ENCODE measurements around the gene PTRH1. TPM values are rescaled to one million over a fixed set of nuclear protein-coding genes. Genes with fewer than 3 reads are reported as not detected.
A peak's percentile ranks its signal among the peaks of the same experiment; 100 is the strongest.

The PTRH1 gene
- total RNA-seq, 3 donors from 2014 or later = 19.0 to 26.2 (median 23.3) TPM

GRCh38 chr9:127700140-127700539 lies 15.3 kb downstream of the PTRH1 start:
- no peak for DNase-seq (ENCODE audit: low spot score in 2 of 2)
- Histone ChIP-seq H3K9me3 (no peaks in the 10 kb centered on the region), H3K27ac (peak overlapping the region; percentile 87 to 92), H3K4me3 (no peak overlapping the region), H3K4me1 (no peaks in the 10 kb centered on the region), H3K27me3 (no peaks in the 10 kb centered on the region), H3K36me3 (no peaks in the 10 kb centered on the region)
- TF ChIP-seq POLR2AphosphoS5 (IDR thresholded peaks at IDR 0.05) (no peak), POLR2A (IDR thresholded peaks at IDR 0.05) (no peak), CTCF (IDR thresholded peaks at IDR 0.05) (no peak)
- intact Hi-C loops (cut with DNase I; ENCODE audit: low total_unique reads) = no loop called here

GRCh38 chr9:127698985-127699670 lies 16.3 kb downstream of the PTRH1 start:
- intact Hi-C loops (cut with DNase I; ENCODE audit: low total_unique reads) = no loop called here
- TF ChIP-seq POLR2AphosphoS5 (IDR thresholded peaks at IDR 0.05) = peak; percentile 75 to 94 (median 88)
- TF ChIP-seq CTCF (IDR thresholded peaks at IDR 0.05) = peak; percentile 6 to 46 (median 40)
- peak; percentile 51 for TF ChIP-seq POLR2A (IDR thresholded peaks at IDR 0.05)
- Histone ChIP-seq H3K27me3 (no peaks in the 10 kb centered on the region), H3K4me3 (peak overlapping the region in 2 of 3 donors; percentile 47 to 63), H3K36me3 (no peaks in the 10 kb centered on the region), H3K9me3 (no peaks in the 10 kb centered on the region), H3K4me1 (no peaks in the 10 kb centered on the region), H3K27ac (peak overlapping the region; percentile 87 to 92)
- DNase-seq (ENCODE audit: low spot score in 2 of 2) = peak; percentile 96 to 97

- Histone ChIP-seq H3K27me3 (no peaks in the 10 kb centered on the region), H3K36me3 (no peaks in the 10 kb centered on the region), H3K27ac (peak overlapping the region; percentile 87 to 92), H3K4me1 (no peaks in the 10 kb centered on the region), H3K4me3 (no peak overlapping the region), H3K9me3 (no peaks in the 10 kb centered on the region)
- intact Hi-C loops (cut with DNase I; ENCODE audit: low total_unique reads) = no loop called here
- TF ChIP-seq CTCF (IDR thresholded peaks at IDR 0.05) = no peak
- TF ChIP-seq POLR2A (IDR thresholded peaks at IDR 0.05) = no peak
- TF ChIP-seq POLR2AphosphoS5 (IDR thresholded peaks at IDR 0.05) = no peak
- DNase-seq (ENCODE audit: low spot score in 2 of 2) = no peak
These were observed 17.1 kb downstream of the PTRH1 start for GRCh38 chr9:127698386-127698785.

- TF ChIP-seq CTCF (IDR thresholded peaks at IDR 0.05) = no peak
- TF ChIP-seq POLR2A (IDR thresholded peaks at IDR 0.05) = no peak
- TF ChIP-seq POLR2AphosphoS5 (IDR thresholded peaks at IDR 0.05) = no peak
- H3K36me3 ChIP-seq = no peaks in the 10 kb centered on the region
- intact Hi-C loops (cut with DNase I; ENCODE audit: low total_unique reads) = no loop called here
- DNase-seq (ENCODE audit: low spot score in 2 of 2) = no peak
- no peaks in the 10 kb centered on the region for H3K9me3 ChIP-seq
- peak overlapping the region; percentile 50 to 60 for H3K27ac ChIP-seq
- H3K4me1 ChIP-seq = no peaks in the 10 kb centered on the region
- no peaks in the 10 kb centered on the region for H3K27me3 ChIP-seq
- no peak overlapping the region for H3K4me3 ChIP-seq
These were observed 17.9 kb downstream of the PTRH1 start for GRCh38 chr9:127697575-127697974.

GRCh38 chr9:127694890-127695720 lies 20.4 kb downstream of the PTRH1 start:
- intact Hi-C loops (cut with DNase I; ENCODE audit: low total_unique reads) = no loop called here
- TF ChIP-seq POLR2AphosphoS5 (IDR thresholded peaks at IDR 0.05) = no peak
- no peak for TF ChIP-seq CTCF (IDR thresholded peaks at IDR 0.05)
- no peak for TF ChIP-seq POLR2A (IDR thresholded peaks at IDR 0.05)
- Histone ChIP-seq H3K4me1 (no peaks in the 10 kb centered on the region), H3K36me3 (no peaks in the 10 kb centered on the region), H3K27ac (peak overlapping the region; percentile 5 to 12), H3K9me3 (no peaks in the 10 kb centered on the region), H3K4me3 (no peak overlapping the region), H3K27me3 (no peaks in the 10 kb centered on the region)
- no peak for DNase-seq (ENCODE audit: low spot score in 2 of 2)
